Osteocyte (in vitro differentiated cells): ENCODE data around the gene RIT2. TPM values are rescaled to one million over a fixed set of nuclear protein-coding genes. Genes with fewer than 3 reads are reported as not detected.

Source experiments
- DNase-seq: peaks from one replicate; pipeline ENCODE4 v3.0.0; 2021; ENCODE audit warnings: mixed read lengths; ENCODE audit not compliant: unreplicated experiment; ENCODE audit errors: extremely low spot score
- H3K27ac Mint-ChIP-seq: one replicate; pipeline ENCODE4 v1.8.0; 2021; ENCODE audit warnings: mild to moderate bottlenecking, mixed read lengths; ENCODE audit not compliant: unreplicated experiment
- H3K27me3 Mint-ChIP-seq: one replicate; pipeline ENCODE4 v1.8.0; 2021; ENCODE audit warnings: mixed read lengths; ENCODE audit not compliant: unreplicated experiment
- H3K36me3 Mint-ChIP-seq: one replicate; pipeline ENCODE4 v1.8.0; 2021; ENCODE audit warnings: mixed read lengths; ENCODE audit not compliant: unreplicated experiment
- H3K4me1 Mint-ChIP-seq: one replicate; pipeline ENCODE4 v1.8.0; 2021; ENCODE audit warnings: mixed read lengths; ENCODE audit not compliant: unreplicated experiment
- H3K4me3 Mint-ChIP-seq: one replicate; pipeline ENCODE4 v1.8.0; 2021; ENCODE audit warnings: mild to moderate bottlenecking, moderate library complexity, mixed read lengths; ENCODE audit not compliant: unreplicated experiment
- H3K9me3 Mint-ChIP-seq: one replicate; pipeline ENCODE4 v1.8.0; 2021; ENCODE audit warnings: mixed read lengths; ENCODE audit not compliant: unreplicated experiment
- CTCF ChIP-seq: fragments of 200-600 bp; sonication (generic); IDR thresholded peaks from 2 replicates; pipeline ENCODE4 v1.5.0; 2021; ENCODE audit warnings: antibody characterized with exemption, mild to moderate bottlenecking, moderate library complexity
- total RNA-seq: library from RNA; stranded (reverse); gene quantifications from 2 replicates; pipeline ENCODE4 v1.2.1, GENCODE V29; 2021

The RIT2 gene
- total RNA-seq, 1 donor from 2014 or later: not detected

GRCh38 chr18:42756214-42756613 is 359.3 kb downstream of the RIT2 start:
- H3K4me1 Mint-ChIP-seq: no peaks in the 10 kb centered on the region
- no peaks in the 10 kb centered on the region for H3K27me3 Mint-ChIP-seq
- no peak for TF ChIP-seq CTCF
- no peaks in the 10 kb centered on the region for H3K9me3 Mint-ChIP-seq
- DNase-seq: no peak
- no peak overlapping the region for H3K4me3 Mint-ChIP-seq
- no peaks in the 10 kb centered on the region for H3K36me3 Mint-ChIP-seq
- no peak overlapping the region for H3K27ac Mint-ChIP-seq

- Mint-ChIP-seq H3K4me1 (no peaks in the 10 kb centered on the region), H3K4me3 (no peak overlapping the region), H3K27ac (no peak overlapping the region), H3K36me3 (no peaks in the 10 kb centered on the region), H3K9me3 (no peaks in the 10 kb centered on the region), H3K27me3 (no peaks in the 10 kb centered on the region)
- TF ChIP-seq CTCF: no peak
- no peak for DNase-seq
These were observed 362.6 kb downstream of the RIT2 start for GRCh38 chr18:42752916-42753315.

- Mint-ChIP-seq H3K4me3 (no peak overlapping the region), H3K36me3 (no peaks in the 10 kb centered on the region), H3K27me3 (no peaks in the 10 kb centered on the region), H3K27ac (no peak overlapping the region), H3K9me3 (peaks cover 6% of the 10 kb centered on the region), H3K4me1 (no peaks in the 10 kb centered on the region)
- DNase-seq: no peak
- no peak for TF ChIP-seq CTCF
These were observed 368.7 kb downstream of the RIT2 start for GRCh38 chr18:42746794-42747193.

GRCh38 chr18:42745931-42746330 is 369.6 kb downstream of the RIT2 start:
- Mint-ChIP-seq H3K27ac (no peak overlapping the region), H3K27me3 (no peaks in the 10 kb centered on the region), H3K4me3 (no peak overlapping the region), H3K4me1 (no peaks in the 10 kb centered on the region), H3K9me3 (peaks cover 6% of the 10 kb centered on the region), H3K36me3 (no peaks in the 10 kb centered on the region)
- no peak for TF ChIP-seq CTCF
- no peak for DNase-seq

GRCh38 chr18:42745171-42745570 is 370.3 kb downstream of the RIT2 start:
- H3K4me1 Mint-ChIP-seq: no peaks in the 10 kb centered on the region
- H3K9me3 Mint-ChIP-seq: peaks cover 6% of the 10 kb centered on the region
- no peak for DNase-seq
- H3K36me3 Mint-ChIP-seq: no peaks in the 10 kb centered on the region
- no peak overlapping the region for H3K27ac Mint-ChIP-seq
- H3K27me3 Mint-ChIP-seq: no peaks in the 10 kb centered on the region
- H3K4me3 Mint-ChIP-seq: no peak overlapping the region
- TF ChIP-seq CTCF: no peak
